Astrocyte (in vitro differentiated cells and primary cell): Measurements from ENCODE around the gene SLC9A1. TPM values are rescaled to one million over a fixed set of nuclear protein-coding genes. Genes with fewer than 3 reads are reported as not detected.

ENCODE experiments used
- DNase-seq: peaks from one replicate; pipeline ENCODE4 v3.0.0-alpha.2; 2010; ENCODE audit warnings: low read depth
- FAIRE-seq: peaks from 2 replicates; lab custom pipeline; 2011; peaks lifted over from hg19 to GRCh38; lab: Jason Lieb, UNC
- H2AFZ ChIP-seq: 2 replicates; pipeline ENCODE4 v1.6.0; 2012; ENCODE audit warnings: low read depth, low read length, inconsistent platforms
- H3K27ac ChIP-seq: 2 replicates; pipeline ENCODE4 v1.5.1; 2011; ENCODE audit warnings: low read depth, low read length, inconsistent platforms
- H3K27me3 ChIP-seq: 2 replicates; pipeline ENCODE4 v1.6.0; 2011; ENCODE audit warnings: low read length, inconsistent platforms; ENCODE audit not compliant: insufficient read depth
- H3K36me3 ChIP-seq: 2 replicates; pipeline ENCODE4 v1.5.1; 2011; ENCODE audit warnings: low read length, inconsistent platforms; ENCODE audit not compliant: insufficient read depth
- H3K4me1 ChIP-seq: 2 replicates; pipeline ENCODE4 v1.5.1; 2011; ENCODE audit warnings: low read length, inconsistent platforms; ENCODE audit not compliant: insufficient read depth
- H3K4me2 ChIP-seq: 2 replicates; pipeline ENCODE4 v1.6.0; 2012; ENCODE audit warnings: low read length, inconsistent platforms
- H3K4me3 ChIP-seq: 2 replicates; pipeline ENCODE4 v1.5.1; 2011; ENCODE audit warnings: low read depth, mild to moderate bottlenecking, low read length, inconsistent platforms; ENCODE audit not compliant: insufficient read depth
- H3K79me2 ChIP-seq: 2 replicates; pipeline ENCODE4 v1.6.0; 2012; ENCODE audit warnings: mild to moderate bottlenecking, low read length, inconsistent platforms; ENCODE audit not compliant: insufficient read depth
- H3K9ac ChIP-seq: 2 replicates; pipeline ENCODE4 v1.6.0; 2012; ENCODE audit warnings: mild to moderate bottlenecking, low read length, inconsistent platforms
- H3K9me3 ChIP-seq: 2 replicates; pipeline ENCODE4 v1.5.1; 2012; ENCODE audit warnings: low read depth, mild to moderate bottlenecking, low read length, inconsistent platforms; ENCODE audit not compliant: insufficient read depth
- H4K20me1 ChIP-seq: 2 replicates; pipeline ENCODE4 v1.6.0; 2012; ENCODE audit warnings: low read length, inconsistent platforms; ENCODE audit not compliant: insufficient read depth
- H3K27ac Mint-ChIP-seq: one replicate; pipeline ENCODE4 v1.8.0; 2021; ENCODE audit warnings: mild to moderate bottlenecking, mixed read lengths; ENCODE audit not compliant: unreplicated experiment
- H3K27me3 Mint-ChIP-seq: one replicate; pipeline ENCODE4 v1.8.0; 2021; ENCODE audit warnings: low read depth, mixed read lengths; ENCODE audit not compliant: unreplicated experiment
- H3K36me3 Mint-ChIP-seq: one replicate; pipeline ENCODE4 v1.8.0; 2021; ENCODE audit warnings: low read depth, mixed read lengths; ENCODE audit not compliant: unreplicated experiment
- H3K4me1 Mint-ChIP-seq: one replicate; pipeline ENCODE4 v1.8.0; 2021; ENCODE audit warnings: low read depth, mixed read lengths; ENCODE audit not compliant: unreplicated experiment
- H3K4me3 Mint-ChIP-seq: one replicate; pipeline ENCODE4 v1.8.0; 2021; ENCODE audit warnings: mild to moderate bottlenecking, moderate library complexity, mixed read lengths; ENCODE audit not compliant: unreplicated experiment
- H3K9me3 Mint-ChIP-seq: one replicate; pipeline ENCODE4 v1.8.0; 2021; ENCODE audit warnings: mild to moderate bottlenecking, mixed read lengths; ENCODE audit not compliant: unreplicated experiment
- EZH2 ChIP-seq: IDR thresholded peaks from 2 replicates; pipeline ENCODE4 v1.6.1; 2012; ENCODE audit warnings: mild to moderate bottlenecking, low read length, inconsistent platforms; ENCODE audit not compliant: insufficient read depth
- total RNA-seq: library from RNA; stranded (reverse); gene quantifications from 2 replicates; pipeline ENCODE4 v1.2.1, GENCODE V29; 2021
- TF ChIP-seq, protein P1 (sequence below): IDR thresholded peaks from 2 replicates; pipeline ENCODE4 v1.5.1; 2011; ENCODE audit warnings: low read depth, mild to moderate bottlenecking, inconsistent platforms, low read length, moderate library complexity; ENCODE audit not compliant: insufficient read depth

SLC9A1 gene
- total RNA-seq, 1 donor from 2014 or later, result 49.3 TPM

DNA sequence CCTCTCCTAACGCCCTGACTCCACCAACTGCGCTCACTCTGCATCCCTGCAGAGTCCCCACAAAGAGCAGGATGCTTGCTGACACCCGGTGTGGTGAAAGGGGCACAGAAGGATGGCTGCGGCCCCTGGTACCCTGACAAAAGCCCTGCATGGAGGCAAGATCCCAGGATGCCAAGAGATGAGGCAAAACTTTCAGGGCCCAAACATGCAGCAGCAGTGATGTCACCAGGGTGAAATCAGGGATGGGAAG lies 36.6 kb downstream of the SLC9A1 start:
- H4K20me1 ChIP-seq, result peaks cover 24% of the 10 kb centered on the region
- no peak for FAIRE-seq
- H3K9me3 ChIP-seq, result no peaks in the 10 kb centered on the region
- H3K27me3 Mint-ChIP-seq, result no peaks in the 10 kb centered on the region
- TF ChIP-seq EZH2, result no peak
- TF ChIP-seq, protein P1, sequence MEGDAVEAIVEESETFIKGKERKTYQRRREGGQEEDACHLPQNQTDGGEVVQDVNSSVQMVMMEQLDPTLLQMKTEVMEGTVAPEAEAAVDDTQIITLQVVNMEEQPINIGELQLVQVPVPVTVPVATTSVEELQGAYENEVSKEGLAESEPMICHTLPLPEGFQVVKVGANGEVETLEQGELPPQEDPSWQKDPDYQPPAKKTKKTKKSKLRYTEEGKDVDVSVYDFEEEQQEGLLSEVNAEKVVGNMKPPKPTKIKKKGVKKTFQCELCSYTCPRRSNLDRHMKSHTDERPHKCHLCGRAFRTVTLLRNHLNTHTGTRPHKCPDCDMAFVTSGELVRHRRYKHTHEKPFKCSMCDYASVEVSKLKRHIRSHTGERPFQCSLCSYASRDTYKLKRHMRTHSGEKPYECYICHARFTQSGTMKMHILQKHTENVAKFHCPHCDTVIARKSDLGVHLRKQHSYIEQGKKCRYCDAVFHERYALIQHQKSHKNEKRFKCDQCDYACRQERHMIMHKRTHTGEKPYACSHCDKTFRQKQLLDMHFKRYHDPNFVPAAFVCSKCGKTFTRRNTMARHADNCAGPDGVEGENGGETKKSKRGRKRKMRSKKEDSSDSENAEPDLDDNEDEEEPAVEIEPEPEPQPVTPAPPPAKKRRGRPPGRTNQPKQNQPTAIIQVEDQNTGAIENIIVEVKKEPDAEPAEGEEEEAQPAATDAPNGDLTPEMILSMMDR, result no peak
- peaks cover 18% of the 10 kb centered on the region for H3K36me3 Mint-ChIP-seq
- peak overlapping the region; percentile 69 for H3K4me2 ChIP-seq
- H3K4me1 ChIP-seq, result peaks cover 43% of the 10 kb centered on the region
- H2AFZ ChIP-seq, result no peak overlapping the region
- H3K27me3 ChIP-seq, result no peaks in the 10 kb centered on the region
- H3K9me3 Mint-ChIP-seq, result no peaks in the 10 kb centered on the region
- H3K4me3 Mint-ChIP-seq, result no peak overlapping the region
- H3K4me3 ChIP-seq, result no peak overlapping the region
- peaks cover 60% of the 10 kb centered on the region for H3K4me1 Mint-ChIP-seq
- H3K9ac ChIP-seq, result peak overlapping the region; percentile 58
- DNase-seq, result no peak
- peak overlapping the region; percentile 90 for H3K27ac Mint-ChIP-seq
- peaks cover 56% of the 10 kb centered on the region for H3K79me2 ChIP-seq
- peaks cover under 1% of the 10 kb centered on the region for H3K36me3 ChIP-seq
- H3K27ac ChIP-seq, result peak overlapping the region; percentile 67

GRCh38 chr1:27117733-27118439 lies 37.0 kb downstream of the SLC9A1 start:
- H3K27ac ChIP-seq, result peak overlapping the region; percentile 67
- peak overlapping the region; percentile 40 for H3K4me3 Mint-ChIP-seq

GRCh38 chr1:27116697-27117096 lies 38.2 kb downstream of the SLC9A1 start:
- Histone ChIP-seq H3K27ac (no peak overlapping the region), H3K9ac (no peak overlapping the region), H3K79me2 (peaks cover 48% of the 10 kb centered on the region), H4K20me1 (peaks cover 27% of the 10 kb centered on the region), H3K27me3 (no peaks in the 10 kb centered on the region), H3K9me3 (no peaks in the 10 kb centered on the region), H3K4me1 (peaks cover 45% of the 10 kb centered on the region), H3K4me3 (no peak overlapping the region), H3K4me2 (peak overlapping the region; percentile 3), H2AFZ (no peak overlapping the region), H3K36me3 (peaks cover 3% of the 10 kb centered on the region)
- Mint-ChIP-seq H3K4me3 (no peak overlapping the region), H3K27ac (peak overlapping the region; percentile 62), H3K4me1 (peaks cover 59% of the 10 kb centered on the region), H3K36me3 (peaks cover 17% of the 10 kb centered on the region), H3K27me3 (no peaks in the 10 kb centered on the region), H3K9me3 (no peaks in the 10 kb centered on the region)
- FAIRE-seq, result no peak
- TF ChIP-seq, protein P1, result no peak
- no peak for TF ChIP-seq EZH2
- DNase-seq, result no peak

More at GRCh38 chr1:27117733-27118439, 37.0 kb downstream of the SLC9A1 start:
- no peaks in the 10 kb centered on the region for H3K27me3 Mint-ChIP-seq
- H3K4me1 Mint-ChIP-seq, result peaks cover 59% of the 10 kb centered on the region
- DNase-seq (peak; percentile 51), FAIRE-seq (no peak)
- Histone ChIP-seq H4K20me1 (peaks cover 24% of the 10 kb centered on the region), H3K36me3 (peaks cover 3% of the 10 kb centered on the region), H3K79me2 (peaks cover 56% of the 10 kb centered on the region), H2AFZ (no peak overlapping the region), H3K4me3 (no peak overlapping the region), H3K4me1 (peaks cover 43% of the 10 kb centered on the region), H3K9me3 (no peaks in the 10 kb centered on the region), H3K4me2 (peak overlapping the region; percentile 69), H3K27me3 (no peaks in the 10 kb centered on the region), H3K9ac (peak overlapping the region; percentile 58)
- H3K36me3 Mint-ChIP-seq, result peaks cover 20% of the 10 kb centered on the region
- H3K9me3 Mint-ChIP-seq, result no peaks in the 10 kb centered on the region
- peak overlapping the region; percentile 90 for H3K27ac Mint-ChIP-seq
- TF ChIP-seq EZH2, result no peak
- TF ChIP-seq, protein P1, result no peak
